GM21529 (cell line): ENCODE measurements around the gene DPYD.

ENCODE experiments used
- ATAC-seq: cut with Tn5 transposase; IDR thresholded peaks from one replicate; pipeline ENCODE4 v1.9.1; 2021; ENCODE audit not compliant: unreplicated experiment

DPYD gene

GRCh38 chr1:97464305-97464704 lies 456.5 kb downstream of the DPYD start:
- ATAC-seq = no peak

GRCh38 chr1:97461782-97462181 lies 459.1 kb downstream of the DPYD start:
- peak; percentile 93 for ATAC-seq

GRCh38 chr1:97457446-97458089 lies 463.3 kb downstream of the DPYD start:
- ATAC-seq = no peak

GRCh38 chr1:97451944-97452343 lies 468.9 kb downstream of the DPYD start:
- ATAC-seq = no peak

GRCh38 chr1:97451046-97451826 lies 469.6 kb downstream of the DPYD start:
- no peak for ATAC-seq

GRCh38 chr1:97441966-97442365 lies 478.9 kb downstream of the DPYD start:
- no peak for ATAC-seq

GRCh38 chr1:97433824-97434177 lies 487.0 kb downstream of the DPYD start:
- no peak for ATAC-seq

GRCh38 chr1:97433094-97433823 lies 487.6 kb downstream of the DPYD start:
- no peak for ATAC-seq

- ATAC-seq = peak; percentile 61
Observed at GRCh38 chr1:97427371-97427770, 493.5 kb downstream of the DPYD start.

- no peak for ATAC-seq
Observed at GRCh38 chr1:97424209-97424608, 496.6 kb downstream of the DPYD start.

- no peak for ATAC-seq
Observed at GRCh38 chr1:97423403-97423802, 497.4 kb downstream of the DPYD start.

- ATAC-seq = no peak
Observed at GRCh38 chr1:97417661-97418060, 503.2 kb downstream of the DPYD start.

GRCh38 chr1:97414682-97415312 lies 506.0 kb downstream of the DPYD start:
- ATAC-seq = no peak

GRCh38 chr1:97412737-97413136 lies 508.1 kb downstream of the DPYD start:
- no peak for ATAC-seq

GRCh38 chr1:97412166-97412565 lies 508.7 kb downstream of the DPYD start:
- no peak for ATAC-seq

GRCh38 chr1:97396463-97396862 lies 524.4 kb downstream of the DPYD start:
- ATAC-seq = no peak

- no peak for ATAC-seq
Observed at GRCh38 chr1:97392701-97393100, 528.1 kb downstream of the DPYD start.

- no peak for ATAC-seq
Observed at GRCh38 chr1:97385536-97386277, 535.1 kb downstream of the DPYD start.

- no peak for ATAC-seq
Observed at GRCh38 chr1:97384294-97384968, 536.4 kb downstream of the DPYD start.

GRCh38 chr1:97383797-97384196 lies 537.0 kb downstream of the DPYD start:
- ATAC-seq = no peak
